Tibial nerve (tissue), 4 donors: ENCODE measurements around the gene MAP3K14. TPM values are rescaled to one million over a fixed set of nuclear protein-coding genes. Genes with fewer than 3 reads are reported as not detected.
A peak's percentile ranks its signal among the peaks of the same experiment; 100 is the strongest.

Source experiments
- DNase-seq, 2 donors: peaks; one replicate each; pipeline ENCODE4 v3.0.0-alpha.2; 2019; ENCODE audit warnings: low spot score in 2 of 2
- H3K27ac ChIP-seq, 4 donors: fragments of 200-600 bp; sonication (generic) in 3 of 4; one replicate each; pipeline ENCODE4 v1.5.1; 2017 to 2019; ENCODE audit warnings: mild to moderate bottlenecking in 1 of 4
- H3K27me3 ChIP-seq, 2 donors: fragments of 200-600 bp; sonication (generic) in 1 of 2; one replicate each; pipeline versions ENCODE4 v1.5.1 to v1.6.0; 2017 to 2019
- H3K36me3 ChIP-seq, 3 donors: fragments of 200-600 bp; sonication (generic); one replicate each; pipeline ENCODE4 v1.5.1; 2018 to 2019
- H3K4me1 ChIP-seq, 4 donors: fragments of 200-600 bp; sonication (generic) in 3 of 4; one replicate each; pipeline ENCODE4 v1.5.1; 2017 to 2019
- H3K4me3 ChIP-seq, 4 donors: fragments of 200-600 bp; sonication (generic) in 3 of 4; one replicate each; pipeline ENCODE4 v1.5.1; 2017 to 2019; ENCODE audit warnings: mild to moderate bottlenecking in 1 of 4, moderate library complexity in 1 of 4
- H3K9me3 ChIP-seq, 4 donors: fragments of 200-600 bp; sonication (generic) in 3 of 4; one replicate each; pipeline ENCODE4 v1.5.1; 2017 to 2019
- CTCF ChIP-seq, 5 experiments: fragments of 200-600 bp in 3 of 5; fragments of 450-650 bp in 2 of 5; sonication (generic) in 3 of 5; IDR thresholded peaks; one replicate each; pipeline ENCODE4 v1.5.1; 2016 to 2019; ENCODE audit warnings: antibody characterized with exemption in 5 of 5, mild to moderate bottlenecking in 3 of 5, moderate library complexity in 2 of 5
- EP300 ChIP-seq, 2 donors: sonication (generic); formaldehyde crosslinking; IDR thresholded peaks; one replicate each; pipeline ENCODE4 v1.6.1; 2017; ENCODE audit warnings: antibody characterized with exemption in 2 of 2, mild to moderate bottlenecking in 1 of 2
- POLR2A ChIP-seq, 2 donors: fragments of 450-650 bp; IDR thresholded peaks; one replicate each; pipeline ENCODE4 v1.6.1; 2017; ENCODE audit warnings: antibody characterized with exemption in 2 of 2, mild to moderate bottlenecking in 2 of 2, moderate library complexity in 2 of 2
- WGBS, 2 donors: methylation state at CpG; one replicate each; pipeline ENCODE4 v1.1.5; 2018; 5-methylcytosine and 5-hydroxymethylcytosine counted together
- total RNA-seq, 4 donors: library from RNA; depleted of rRNA; stranded (reverse); fragments of >200 nt; gene quantifications; one replicate each; pipeline ENCODE4 v1.1.0, GENCODE V29; 2016

Gene MAP3K14
- total RNA-seq, 4 donors from 2014 or later: 9.6 to 15.6 (median 13.3) TPM

- Histone ChIP-seq H3K27ac (peak overlapping the region; percentile 17 to 91 (median 83)), H3K4me1 (peaks cover 0 to 55% (median 27%) of the 10 kb centered on the region in 4 donors), H3K9me3 (no peaks in the 10 kb centered on the region), H3K36me3 (no peaks in the 10 kb centered on the region), H3K27me3 (no peaks in the 10 kb centered on the region), H3K4me3 (peak overlapping the region in 2 of 4 donors; percentile 1 to 9)
- WGBS, 2 donors: 67 to 77% methylated on average over 14 to 17 of the region's 17 CpGs
- TF ChIP-seq POLR2A (IDR thresholded peaks at IDR 0.05) (no peak), CTCF (IDR thresholded peaks at IDR 0.05) (no peak), EP300 (IDR thresholded peaks at IDR 0.05) (no peak)
- no peak for DNase-seq
Observed at GRCh38 chr17:45227926-45228762, 88.7 kb downstream of the MAP3K14 start.

GRCh38 chr17:45227101-45227925 is 89.5 kb downstream of the MAP3K14 start:
- Histone ChIP-seq H3K4me3 (peak overlapping the region in 2 of 4 donors; percentile 1 to 27), H3K4me1 (peaks cover 0 to 63% (median 27%) of the 10 kb centered on the region in 4 donors), H3K27ac (peak overlapping the region; percentile 17 to 91 (median 83)), H3K9me3 (no peaks in the 10 kb centered on the region), H3K36me3 (no peaks in the 10 kb centered on the region), H3K27me3 (peaks cover 0 to 8% of the 10 kb centered on the region in 2 donors)
- DNase-seq: no peak
- TF ChIP-seq EP300 (IDR thresholded peaks at IDR 0.05): no peak
- TF ChIP-seq POLR2A (IDR thresholded peaks at IDR 0.05): no peak
- TF ChIP-seq CTCF (IDR thresholded peaks at IDR 0.05): no peak
- WGBS, 2 donors: 68 to 72% methylated on average over 7 to 8 of the region's 8 CpGs

- Histone ChIP-seq H3K4me3 (peak overlapping the region in 2 of 4 donors; percentile 1 to 67), H3K9me3 (no peaks in the 10 kb centered on the region), H3K36me3 (no peaks in the 10 kb centered on the region), H3K27ac (peak overlapping the region; percentile 10 to 91 (median 83)), H3K4me1 (peaks cover 0 to 65% (median 27%) of the 10 kb centered on the region in 4 donors), H3K27me3 (peaks cover 0 to 9% of the 10 kb centered on the region in 2 donors)
- 74 to 81% methylated on average over 3 of the region's 3 CpGs for WGBS, 2 donors
- TF ChIP-seq EP300 (IDR thresholded peaks at IDR 0.05): no peak
- no peak for TF ChIP-seq CTCF (IDR thresholded peaks at IDR 0.05)
- no peak for TF ChIP-seq POLR2A (IDR thresholded peaks at IDR 0.05)
- no peak for DNase-seq
Observed at GRCh38 chr17:45226576-45226975, 90.2 kb downstream of the MAP3K14 start.

GRCh38 chr17:45225964-45226530 is 90.8 kb downstream of the MAP3K14 start:
- H3K4me1 ChIP-seq: peaks cover 0 to 65% (median 26%) of the 10 kb centered on the region in 4 donors
- peaks cover 0 to 9% of the 10 kb centered on the region in 2 donors for H3K27me3 ChIP-seq
- 69 to 73% methylated on average over 8 to 11 of the region's 11 CpGs for WGBS, 2 donors
- H3K4me3 ChIP-seq: peak overlapping the region in 2 of 4 donors; percentile 21 to 67
- DNase-seq: peak; percentile 38 to 65
- no peaks in the 10 kb centered on the region for H3K9me3 ChIP-seq
- TF ChIP-seq EP300 (IDR thresholded peaks at IDR 0.05): peak in 1 of 2 donors; percentile 54
- TF ChIP-seq CTCF (IDR thresholded peaks at IDR 0.05): peak in 1 of 5 experiments; percentile 13
- no peak for TF ChIP-seq POLR2A (IDR thresholded peaks at IDR 0.05)
- H3K36me3 ChIP-seq: no peaks in the 10 kb centered on the region
- H3K27ac ChIP-seq: peak overlapping the region; percentile 10 to 91 (median 83)
